Progenitor cell of endocrine pancreas (in vitro differentiated cells): ENCODE data around the gene SORT1. TPM values are rescaled to one million over a fixed set of nuclear protein-coding genes. Genes with fewer than 3 reads are reported as not detected.

ENCODE experiments used
- DNase-seq: peaks from one replicate; pipeline ENCODE4 v3.0.0; 2021; ENCODE audit warnings: low spot score; ENCODE audit not compliant: unreplicated experiment
- H3K27ac Mint-ChIP-seq: 2 replicates; pipeline ENCODE4 v1.8.0; 2021; ENCODE audit warnings: mild to moderate bottlenecking, moderate library complexity, mixed read lengths
- H3K27me3 Mint-ChIP-seq: 2 replicates; pipeline ENCODE4 v1.8.0; 2021; ENCODE audit warnings: mixed read lengths
- H3K36me3 Mint-ChIP-seq: 2 replicates; pipeline ENCODE4 v1.8.0; 2022; ENCODE audit warnings: mixed read lengths; ENCODE audit not compliant: insufficient read depth
- H3K4me1 Mint-ChIP-seq: 2 replicates; pipeline ENCODE4 v1.8.0; 2021; ENCODE audit warnings: low read depth, mixed read lengths
- H3K4me3 Mint-ChIP-seq: 2 replicates; pipeline ENCODE4 v1.8.0; 2021; ENCODE audit warnings: low read depth, mild to moderate bottlenecking, moderate library complexity, mixed read lengths
- H3K9me3 Mint-ChIP-seq: 2 replicates; pipeline ENCODE4 v1.8.0; 2021; ENCODE audit warnings: low read depth, mixed read lengths
- CTCF ChIP-seq: fragments of 200-600 bp; sonication (generic); IDR thresholded peaks from one replicate; pipeline ENCODE4 v1.5.0; 2021; ENCODE audit warnings: antibody characterized with exemption, mild to moderate bottlenecking; ENCODE audit not compliant: unreplicated experiment
- total RNA-seq: library from RNA; stranded (reverse); gene quantifications from 2 replicates; pipeline ENCODE4 v1.2.1, GENCODE V29; 2021

The SORT1 gene
- total RNA-seq, 1 donor from 2014 or later, result 110 TPM

GRCh38 chr1:109301874-109302273 is 95.8 kb downstream of the SORT1 start:
- no peak overlapping the region for H3K27ac Mint-ChIP-seq
- TF ChIP-seq CTCF, result no peak
- H3K9me3 Mint-ChIP-seq, result no peaks in the 10 kb centered on the region
- peaks cover 18% of the 10 kb centered on the region for H3K4me1 Mint-ChIP-seq
- DNase-seq, result no peak
- H3K36me3 Mint-ChIP-seq, result no peaks in the 10 kb centered on the region
- H3K27me3 Mint-ChIP-seq, result peaks cover 7% of the 10 kb centered on the region
- no peak overlapping the region for H3K4me3 Mint-ChIP-seq

GRCh38 chr1:109300650-109301151 is 97.0 kb downstream of the SORT1 start:
- DNase-seq, result no peak
- no peaks in the 10 kb centered on the region for H3K36me3 Mint-ChIP-seq
- H3K4me3 Mint-ChIP-seq, result no peak overlapping the region
- no peak for TF ChIP-seq CTCF
- no peaks in the 10 kb centered on the region for H3K9me3 Mint-ChIP-seq
- H3K27ac Mint-ChIP-seq, result no peak overlapping the region
- peaks cover 13% of the 10 kb centered on the region for H3K4me1 Mint-ChIP-seq
- peaks cover 7% of the 10 kb centered on the region for H3K27me3 Mint-ChIP-seq

GRCh38 chr1:109299558-109300343 is 98.0 kb downstream of the SORT1 start:
- no peaks in the 10 kb centered on the region for H3K36me3 Mint-ChIP-seq
- no peak for TF ChIP-seq CTCF
- H3K4me1 Mint-ChIP-seq, result peaks cover 13% of the 10 kb centered on the region
- peak overlapping the region; percentile 17 for H3K27ac Mint-ChIP-seq
- H3K27me3 Mint-ChIP-seq, result peaks cover 10% of the 10 kb centered on the region
- DNase-seq, result no peak
- no peaks in the 10 kb centered on the region for H3K9me3 Mint-ChIP-seq
- no peak overlapping the region for H3K4me3 Mint-ChIP-seq

- Mint-ChIP-seq H3K4me1 (peaks cover 13% of the 10 kb centered on the region), H3K36me3 (no peaks in the 10 kb centered on the region), H3K9me3 (no peaks in the 10 kb centered on the region), H3K27me3 (peaks cover 13% of the 10 kb centered on the region), H3K27ac (peak overlapping the region; percentile 47), H3K4me3 (no peak overlapping the region)
- no peak for TF ChIP-seq CTCF
- DNase-seq, result no peak
These were observed 98.8 kb downstream of the SORT1 start for GRCh38 chr1:109298666-109299557.

- no peak for TF ChIP-seq CTCF
- H3K4me1 Mint-ChIP-seq, result peaks cover 13% of the 10 kb centered on the region
- H3K27me3 Mint-ChIP-seq, result peaks cover 22% of the 10 kb centered on the region
- no peak overlapping the region for H3K27ac Mint-ChIP-seq
- no peaks in the 10 kb centered on the region for H3K36me3 Mint-ChIP-seq
- H3K4me3 Mint-ChIP-seq, result no peak overlapping the region
- H3K9me3 Mint-ChIP-seq, result no peaks in the 10 kb centered on the region
- no peak for DNase-seq
These were observed 100.9 kb downstream of the SORT1 start for GRCh38 chr1:109296782-109297181.
